ENCODE measurements around the gene ZNF549.
A peak's percentile ranks its signal among the peaks of the same experiment; 100 is the strongest.

The ZNF549 gene

DNA sequence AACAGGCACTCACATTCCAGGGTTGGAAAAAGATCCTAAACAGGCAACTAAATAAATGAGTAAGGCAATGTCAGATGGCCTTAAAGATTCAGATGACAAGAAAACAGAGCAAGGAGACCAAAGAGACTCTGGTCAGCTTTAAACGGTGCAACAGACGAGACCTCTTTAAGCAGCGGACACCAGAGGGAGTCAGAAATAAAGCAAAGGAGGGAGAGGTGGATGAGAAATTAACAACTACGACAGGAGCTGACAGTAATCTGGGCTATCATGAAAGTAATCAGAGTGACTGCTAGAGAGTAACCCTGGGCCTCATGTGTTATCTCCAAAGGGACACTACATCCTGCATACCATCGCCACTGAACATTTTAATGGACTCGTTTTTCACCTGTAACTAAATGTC lies 31.4 kb downstream of the ZNF549 start:
- H3K36me3 Mint-ChIP-seq = peaks cover 33% of the 10 kb centered on the region

GRCh38 chr19:57559008-57559403 lies 31.9 kb downstream of the ZNF549 start:
- peak overlapping the region; percentile 95 for H3K27ac Mint-ChIP-seq
- H3K4me3 Mint-ChIP-seq = peak overlapping the region; percentile 98
- ATAC-seq (peak; percentile 58), DNase-seq (ENCODE audit: low spot score in 2 of 2) (no peak)
- H3K36me3 Mint-ChIP-seq = peaks cover 29% of the 10 kb centered on the region
- H3K4me1 Mint-ChIP-seq = peaks cover 29% of the 10 kb centered on the region
- H3K9me3 Mint-ChIP-seq = peaks cover 18% of the 10 kb centered on the region

More for the DNA sequence above, 31.4 kb downstream of the ZNF549 start:
- ATAC-seq (no peak), DNase-seq (ENCODE audit: low spot score in 2 of 2) (no peak)
- Mint-ChIP-seq H3K9me3 (peaks cover 15% of the 10 kb centered on the region), H3K27ac (peak overlapping the region; percentile 95), H3K4me3 (peak overlapping the region; percentile 98), H3K4me1 (peaks cover 29% of the 10 kb centered on the region)

- peaks cover 29% of the 10 kb centered on the region for H3K4me1 Mint-ChIP-seq
- H3K27ac Mint-ChIP-seq = peak within 1 kb of the TSS; percentile 95
- peak; percentile 99 for ATAC-seq
- peaks cover 18% of the 10 kb centered on the region for H3K9me3 Mint-ChIP-seq
- peak within 1 kb of the TSS; percentile 98 for H3K4me3 Mint-ChIP-seq
- DNase-seq (ENCODE audit: low spot score in 2 of 2) = peak; percentile 61 to 89
- peaks cover 23% of the 10 kb centered on the region for H3K36me3 Mint-ChIP-seq
Observed at GRCh38 chr19:57559404-57560025, 32.4 kb downstream of the ZNF549 start, which contains the start of gene ZNF550. ZNF550 (minus strand) TSS chr19:57559863; CDS start chr19:57559682, 181 bp downstream.

- ATAC-seq = no peak
Observed at GRCh38 chr19:57560049-57560491, 32.9 kb downstream of the ZNF549 start.

GRCh38 chr19:57563547-57563946 lies 36.4 kb downstream of the ZNF549 start:
- DNase-seq (ENCODE audit: low spot score in 2 of 2) = no peak
- H3K36me3 Mint-ChIP-seq = no peaks in the 10 kb centered on the region

More at GRCh38 chr19:57560049-57560491, 32.9 kb downstream of the ZNF549 start:
- peaks cover 13% of the 10 kb centered on the region for H3K9me3 Mint-ChIP-seq
- H3K27ac Mint-ChIP-seq = peak overlapping the region; percentile 95
- peaks cover 29% of the 10 kb centered on the region for H3K4me1 Mint-ChIP-seq
- peaks cover 18% of the 10 kb centered on the region for H3K36me3 Mint-ChIP-seq
- no peak for DNase-seq (ENCODE audit: low spot score in 2 of 2)
- H3K4me3 Mint-ChIP-seq = peak overlapping the region; percentile 98

GRCh38 chr19:57566396-57567265 lies 39.5 kb downstream of the ZNF549 start:
- Mint-ChIP-seq H3K4me3 (no peak overlapping the region), H3K27ac (no peak overlapping the region), H3K36me3 (no peaks in the 10 kb centered on the region), H3K9me3 (peaks cover 29% of the 10 kb centered on the region), H3K4me1 (no peaks in the 10 kb centered on the region)
- ATAC-seq (no peak), DNase-seq (ENCODE audit: low spot score in 2 of 2) (no peak)

More at GRCh38 chr19:57563547-57563946, 36.4 kb downstream of the ZNF549 start:
- no peak overlapping the region for H3K27ac Mint-ChIP-seq
- H3K4me1 Mint-ChIP-seq = peaks cover 21% of the 10 kb centered on the region
- peaks cover 18% of the 10 kb centered on the region for H3K9me3 Mint-ChIP-seq
- H3K4me3 Mint-ChIP-seq = no peak overlapping the region
- no peak for ATAC-seq

- DNase-seq (ENCODE audit: low spot score in 2 of 2) (no peak), ATAC-seq (no peak)
- H3K36me3 Mint-ChIP-seq = peaks cover 25% of the 10 kb centered on the region
- no peaks in the 10 kb centered on the region for H3K4me1 Mint-ChIP-seq
- H3K4me3 Mint-ChIP-seq = no peak overlapping the region
- H3K27ac Mint-ChIP-seq = no peak overlapping the region
- H3K9me3 Mint-ChIP-seq = peaks cover 29% of the 10 kb centered on the region
Observed at GRCh38 chr19:57570707-57571106, 43.6 kb downstream of the ZNF549 start.

DNA sequence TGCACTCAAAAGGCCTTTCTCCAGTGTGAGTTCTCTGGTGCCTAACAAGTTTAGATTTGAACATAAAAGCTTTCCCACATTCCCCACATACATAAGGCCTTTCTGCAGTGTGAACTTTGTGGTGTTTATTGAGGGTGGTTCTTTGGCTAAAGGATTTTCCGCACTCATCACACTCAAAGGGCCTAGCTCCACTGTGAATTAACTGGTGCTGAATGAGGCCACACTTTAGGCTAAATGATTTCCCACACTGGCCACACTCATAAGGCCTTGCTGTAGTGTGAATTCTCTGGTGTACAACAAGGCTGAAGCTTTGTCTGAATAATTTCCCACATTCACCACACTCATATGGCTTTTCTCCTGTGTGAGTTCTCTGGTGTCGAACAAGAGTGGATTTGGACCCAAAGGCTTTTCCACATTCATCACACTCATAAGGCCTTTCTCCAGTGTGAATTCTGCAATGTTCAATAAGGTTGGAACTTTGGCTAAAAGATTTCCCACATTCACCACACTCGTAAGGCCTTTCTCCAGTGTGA lies 45.3 kb downstream of the ZNF549 start:
- Mint-ChIP-seq H3K4me3 (no peak overlapping the region), H3K9me3 (peaks cover 35% of the 10 kb centered on the region), H3K36me3 (peaks cover 39% of the 10 kb centered on the region), H3K27ac (no peak overlapping the region), H3K4me1 (peaks cover 13% of the 10 kb centered on the region)
- ATAC-seq (no peak), DNase-seq (ENCODE audit: low spot score in 2 of 2) (no peak)

DNA sequence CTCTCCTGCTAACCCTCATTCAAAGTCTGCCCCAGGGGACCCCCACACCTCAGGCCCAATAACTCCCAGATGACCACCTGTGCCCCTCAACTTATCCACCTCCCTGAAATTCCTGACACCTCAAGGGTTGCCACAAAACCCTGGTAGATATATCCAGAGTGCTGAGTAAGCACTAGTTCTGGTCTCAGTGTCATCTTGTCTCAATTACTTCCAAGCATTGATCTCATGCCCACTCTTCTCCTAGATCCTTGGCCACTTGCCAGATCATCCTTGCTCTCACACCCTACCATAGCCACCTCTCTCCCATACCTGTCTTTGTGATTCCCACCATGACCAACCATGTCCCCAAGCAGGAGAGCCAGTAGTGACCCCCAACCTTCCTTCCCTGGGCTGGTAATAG lies 49.5 kb downstream of the ZNF549 start:
- peaks cover 25% of the 10 kb centered on the region for H3K9me3 Mint-ChIP-seq
- H3K4me3 Mint-ChIP-seq = no peak overlapping the region
- H3K36me3 Mint-ChIP-seq = peaks cover 39% of the 10 kb centered on the region
- H3K4me1 Mint-ChIP-seq = peaks cover 27% of the 10 kb centered on the region
- DNase-seq (ENCODE audit: low spot score in 2 of 2) = no peak
- H3K27ac Mint-ChIP-seq = no peak overlapping the region
- no peak for ATAC-seq

GRCh38 chr19:57578487-57579205 lies 51.5 kb downstream of the ZNF549 start, which contains the start of gene ZNF416:
ZNF416 (minus strand) TSS chr19:57578911; CDS start chr19:57578704, 207 bp downstream.
- Mint-ChIP-seq H3K9me3 (peaks cover 30% of the 10 kb centered on the region), H3K27ac (peak within 1 kb of the TSS; percentile 89), H3K4me1 (peaks cover 29% of the 10 kb centered on the region), H3K36me3 (peaks cover 35% of the 10 kb centered on the region), H3K4me3 (peak within 1 kb of the TSS; percentile 75)
- DNase-seq (ENCODE audit: low spot score in 2 of 2) (peak; percentile 78 to 94), ATAC-seq (peak; percentile 99)

GRCh38 chr19:57583104-57583520 lies 56.0 kb downstream of the ZNF549 start:
- Mint-ChIP-seq H3K4me3 (peak overlapping the region; percentile 82), H3K4me1 (peaks cover 16% of the 10 kb centered on the region), H3K9me3 (peaks cover 22% of the 10 kb centered on the region), H3K27ac (no peak overlapping the region), H3K36me3 (peaks cover 6% of the 10 kb centered on the region)
- no peak for DNase-seq (ENCODE audit: low spot score in 2 of 2)
- no peak for ATAC-seq

DNA sequence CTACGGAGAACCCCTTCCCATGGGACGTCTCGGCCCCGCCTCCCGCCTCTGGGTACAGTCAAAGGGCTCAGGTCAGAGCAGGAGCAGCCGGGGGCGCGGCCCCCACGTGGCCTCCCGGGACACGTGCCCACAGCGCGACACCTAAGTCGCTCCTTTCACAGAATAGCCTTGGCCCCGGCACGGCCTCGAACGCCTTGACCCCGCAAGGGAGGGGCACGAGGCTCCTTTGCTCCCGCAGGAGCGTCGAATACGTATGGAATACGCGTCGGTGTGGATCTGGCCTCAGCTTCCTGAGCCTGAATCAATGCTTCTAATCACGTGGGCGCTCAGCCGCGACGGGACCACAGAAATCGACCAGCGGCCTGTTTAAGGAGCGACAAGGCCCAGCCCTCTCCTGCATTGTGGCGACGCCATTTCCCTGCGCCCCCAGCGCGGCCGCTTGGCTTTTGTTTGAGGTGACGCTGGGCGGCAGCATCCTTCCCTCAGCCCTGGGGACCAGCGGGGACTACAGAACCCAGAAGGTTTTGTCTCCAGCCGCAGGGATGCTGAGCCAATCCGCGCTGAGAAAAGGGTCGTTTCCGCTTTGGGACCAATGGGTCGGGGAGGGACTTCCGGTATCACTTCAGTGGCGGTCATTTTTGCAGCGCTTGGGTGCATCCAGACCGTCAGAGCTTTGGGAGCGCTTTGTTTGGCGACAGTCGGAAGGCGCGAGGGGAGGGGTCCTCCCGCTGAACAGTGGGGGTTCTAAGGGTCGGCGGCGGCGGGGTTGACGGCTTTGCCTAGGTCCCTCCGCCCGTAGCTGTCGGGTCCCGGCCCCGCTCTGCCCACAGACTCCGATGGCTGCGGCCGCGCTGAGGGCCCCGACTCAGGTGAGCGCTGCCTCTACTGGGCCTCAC lies 56.6 kb downstream of the ZNF549 start, which contains the start of gene ZIK1:
TSS of gene ZIK1 (plus strand) at position 625 of the 896 bp plus-strand sequence. CDS start at position 837, 212 bp downstream.
- peaks cover 13% of the 10 kb centered on the region for H3K4me1 Mint-ChIP-seq
- ATAC-seq = peak; percentile 88

DNA sequence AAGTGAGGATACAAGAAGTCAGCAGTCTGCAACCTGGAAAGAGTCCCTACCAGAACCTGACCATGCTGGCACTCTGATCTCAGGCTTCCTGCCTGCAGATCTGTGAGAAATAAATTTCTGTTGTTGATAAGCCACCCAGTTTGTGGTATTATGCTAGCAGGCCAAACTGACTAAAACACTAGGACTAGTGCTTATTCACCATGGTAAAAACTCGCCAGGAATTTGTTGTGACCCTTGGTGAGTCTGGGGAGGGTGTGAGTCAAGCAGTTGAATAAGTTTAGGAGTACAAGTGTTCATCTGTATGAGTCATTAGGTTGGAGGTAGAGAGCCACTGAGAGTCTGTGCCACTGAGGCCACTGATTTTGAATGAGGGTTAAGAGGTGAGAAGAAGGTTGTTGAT lies 60.4 kb downstream of the ZNF549 start:
- peaks cover 9% of the 10 kb centered on the region for H3K4me1 Mint-ChIP-seq
- H3K9me3 Mint-ChIP-seq = peaks cover 28% of the 10 kb centered on the region
- H3K36me3 Mint-ChIP-seq = peaks cover 6% of the 10 kb centered on the region
- no peak for ATAC-seq
- DNase-seq (ENCODE audit: low spot score in 2 of 2) = no peak
- H3K4me3 Mint-ChIP-seq = no peak overlapping the region
- no peak overlapping the region for H3K27ac Mint-ChIP-seq

More for the DNA sequence above, 56.6 kb downstream of the ZNF549 start, which contains the start of gene ZIK1:
- H3K9me3 Mint-ChIP-seq = peaks cover 26% of the 10 kb centered on the region
- peak within 1 kb of the TSS; percentile 82 for H3K4me3 Mint-ChIP-seq
- peak within 1 kb of the TSS; percentile 76 for H3K27ac Mint-ChIP-seq
- H3K36me3 Mint-ChIP-seq = peaks cover 6% of the 10 kb centered on the region
- peak; percentile 36 to 75 for DNase-seq (ENCODE audit: low spot score in 2 of 2)

GRCh38 chr19:57599377-57599760 lies 72.2 kb downstream of the ZNF549 start:
- H3K9me3 Mint-ChIP-seq = peaks cover 28% of the 10 kb centered on the region
- H3K27ac Mint-ChIP-seq = peak overlapping the region; percentile 54
- no peak for DNase-seq (ENCODE audit: low spot score in 2 of 2)
- peak; percentile 47 for ATAC-seq
- peak overlapping the region; percentile 74 for H3K4me3 Mint-ChIP-seq
- peaks cover 14% of the 10 kb centered on the region for H3K36me3 Mint-ChIP-seq
- H3K4me1 Mint-ChIP-seq = peaks cover 15% of the 10 kb centered on the region

Data from stimulated activated effector memory CD8-positive, alpha-beta T cell treated with anti-CD3 and anti-CD28 coated beads, Interleukin-12 subunit alpha, Interleukin-12 subunit beta, amount 100 ng/mL, for 72 hours (primary cell).